RKO (cell line): Measurements from ENCODE around the gene SYT13.

ENCODE experiments used
- DNase-seq: peaks from one replicate; pipeline ENCODE4 v3.0.0-alpha.2; 2016; ENCODE audit warnings: low spot score

The SYT13 gene

GRCh38 chr11:45285930-45286632 is at the start of gene SYT13:
Gene SYT13, minus strand, starts transcription at chr11:45286341. Its CDS starts 134 bp downstream, at chr11:45286207.
- DNase-seq = no peak

- no peak for DNase-seq
These were observed 49.3 kb upstream of the SYT13 start for GRCh38 chr11:45335434-45335833.

GRCh38 chr11:45334836-45335235 is 48.7 kb upstream of the SYT13 start:
- no peak for DNase-seq

GRCh38 chr11:45334410-45334809 is 48.3 kb upstream of the SYT13 start:
- no peak for DNase-seq

- DNase-seq = peak; percentile 12
These were observed 47.1 kb upstream of the SYT13 start for GRCh38 chr11:45333001-45333971.

GRCh38 chr11:45332276-45332934 is 46.3 kb upstream of the SYT13 start:
- DNase-seq = peak; percentile 20

- no peak for DNase-seq
These were observed 45.7 kb upstream of the SYT13 start for GRCh38 chr11:45331839-45332238.

- DNase-seq = no peak
These were observed 42.6 kb upstream of the SYT13 start for GRCh38 chr11:45328726-45329125.

- DNase-seq = no peak
These were observed 38.3 kb upstream of the SYT13 start for GRCh38 chr11:45324459-45324858.

- no peak for DNase-seq
These were observed 37.6 kb upstream of the SYT13 start for GRCh38 chr11:45323601-45324249.

GRCh38 chr11:45322891-45323600 is 36.9 kb upstream of the SYT13 start:
- DNase-seq = no peak

- no peak for DNase-seq
These were observed 36.1 kb upstream of the SYT13 start for GRCh38 chr11:45322111-45322705.

- no peak for DNase-seq
These were observed 35.5 kb upstream of the SYT13 start for GRCh38 chr11:45321669-45322068.

- DNase-seq = no peak
These were observed 35.0 kb upstream of the SYT13 start for GRCh38 chr11:45321031-45321595.

GRCh38 chr11:45320371-45320770 is 34.2 kb upstream of the SYT13 start:
- DNase-seq = no peak

GRCh38 chr11:45319077-45319476 is 32.9 kb upstream of the SYT13 start:
- no peak for DNase-seq

GRCh38 chr11:45318516-45318915 is 32.4 kb upstream of the SYT13 start:
- no peak for DNase-seq

- no peak for DNase-seq
These were observed 30.1 kb upstream of the SYT13 start for GRCh38 chr11:45316258-45316657.

- no peak for DNase-seq
These were observed 28.8 kb upstream of the SYT13 start for GRCh38 chr11:45314900-45315299.

- DNase-seq = no peak
These were observed 27.2 kb upstream of the SYT13 start for GRCh38 chr11:45313171-45313865.
